Activated naive CD8-positive, alpha-beta T cell treated with anti-CD3 and anti-CD28 coated beads for 36 hours (primary cell): ENCODE results near the gene SPEM1. TPM values are rescaled to one million over a fixed set of nuclear protein-coding genes. Genes with fewer than 3 reads are reported as not detected.

Experiments used
- DNase-seq: peaks from one replicate; pipeline ENCODE4 v3.0.0; 2021
- H3K27ac Mint-ChIP-seq: one replicate; pipeline ENCODE4 v1.8.0; 2022; ENCODE audit warnings: mild to moderate bottlenecking, moderate library complexity, mixed read lengths
- H3K27me3 Mint-ChIP-seq: one replicate; pipeline ENCODE4 v1.8.0; 2022; ENCODE audit warnings: mild to moderate bottlenecking, mixed read lengths
- H3K36me3 Mint-ChIP-seq: one replicate; pipeline ENCODE4 v1.8.0; 2021; ENCODE audit warnings: mild to moderate bottlenecking, mixed read lengths
- H3K4me1 Mint-ChIP-seq: one replicate; pipeline ENCODE4 v1.8.0; 2021; ENCODE audit warnings: mixed read lengths
- H3K4me3 Mint-ChIP-seq: one replicate; pipeline ENCODE4 v1.8.0; 2022; ENCODE audit warnings: mild to moderate bottlenecking, moderate library complexity, mixed read lengths
- H3K9me3 Mint-ChIP-seq: one replicate; pipeline ENCODE4 v1.8.0; 2022; ENCODE audit warnings: mixed read lengths
- total RNA-seq, 2 experiments: library from RNA; stranded (reverse); gene quantifications; one replicate each; pipeline ENCODE4 v1.2.3, GENCODE V29; 2021

Gene SPEM1
- total RNA-seq, 2 experiments from 2014 or later = not detected

DNA sequence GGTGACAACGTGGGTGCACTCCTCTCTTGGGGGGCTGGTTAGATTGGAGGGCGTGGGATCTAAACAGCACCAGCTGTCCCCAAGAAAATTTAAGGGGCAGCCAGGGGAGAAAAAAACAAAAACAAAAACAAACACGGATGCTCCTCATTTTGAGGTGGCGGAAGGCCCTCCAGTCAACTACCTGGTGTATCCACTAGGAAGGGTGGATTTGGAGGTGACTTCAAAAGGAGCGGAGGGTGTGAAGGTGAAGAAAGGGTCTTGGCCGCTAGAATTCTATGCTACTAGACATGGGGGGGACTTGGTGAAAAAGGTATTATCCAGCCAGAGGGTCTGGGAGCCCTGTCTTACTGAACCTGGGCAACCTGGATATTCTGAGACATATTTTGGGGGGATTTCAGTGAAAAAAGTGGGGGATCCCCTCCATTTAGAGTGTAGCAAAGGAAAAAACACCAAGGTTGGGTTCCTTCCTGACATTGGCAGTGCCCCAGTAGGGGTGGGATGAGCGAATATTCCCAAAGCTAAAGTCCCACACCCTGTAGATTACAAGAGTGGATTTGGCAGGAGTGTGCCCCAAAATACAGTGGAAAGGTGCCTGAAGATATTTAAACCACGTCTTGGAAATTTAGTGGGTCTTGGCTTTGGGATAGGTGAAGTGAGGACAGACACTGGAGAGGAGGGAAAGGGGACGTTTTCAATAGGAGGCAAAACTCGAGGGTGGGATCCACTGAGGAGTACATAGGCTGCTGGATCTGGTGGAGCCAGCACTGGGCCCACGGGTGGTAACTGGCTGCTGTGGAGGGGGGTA, 18.7 kb downstream of the SPEM1 start:
- H3K4me1 Mint-ChIP-seq = peaks cover 41% of the 10 kb centered on the region
- no peaks in the 10 kb centered on the region for H3K9me3 Mint-ChIP-seq
- H3K27ac Mint-ChIP-seq = no peak overlapping the region
- H3K4me3 Mint-ChIP-seq = peak overlapping the region; percentile 86
- DNase-seq = no peak
- H3K27me3 Mint-ChIP-seq = peaks cover 49% of the 10 kb centered on the region
- peaks cover 10% of the 10 kb centered on the region for H3K36me3 Mint-ChIP-seq

DNA sequence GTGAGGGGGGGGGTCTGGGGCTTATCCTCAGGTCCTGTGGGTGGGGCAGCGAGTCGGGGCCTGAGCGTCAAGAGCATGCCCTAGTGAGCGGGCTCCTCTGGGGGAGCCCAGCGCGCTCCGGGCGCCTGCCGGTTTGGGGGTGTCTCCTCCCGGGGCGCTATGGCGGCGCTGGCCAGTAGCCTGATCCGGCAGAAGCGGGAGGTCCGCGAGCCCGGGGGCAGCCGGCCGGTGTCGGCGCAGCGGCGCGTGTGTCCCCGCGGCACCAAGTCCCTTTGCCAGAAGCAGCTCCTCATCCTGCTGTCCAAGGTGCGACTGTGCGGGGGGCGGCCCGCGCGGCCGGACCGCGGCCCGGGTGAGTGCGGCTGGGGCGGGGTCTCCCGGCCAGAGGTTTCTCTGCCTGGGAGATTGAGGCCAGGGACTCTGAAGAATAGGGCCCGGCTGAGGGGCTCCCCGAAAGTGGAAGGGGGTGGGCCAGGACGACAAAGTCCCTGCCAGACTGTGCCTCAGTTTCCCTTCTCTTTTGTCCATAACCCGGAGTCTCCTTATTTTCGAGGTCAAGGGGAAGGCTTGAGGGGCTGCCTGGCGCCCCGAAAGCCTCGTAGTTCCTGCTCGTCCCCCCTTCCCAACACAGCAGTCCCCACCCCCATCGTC, 19.5 kb downstream of the SPEM1 start, which contains the start of gene FGF11:
Gene FGF11, plus strand, starts transcription at position 51 of the 651 bp plus-strand sequence. Its CDS starts 109 bp downstream, at position 160.
- DNase-seq = peak; percentile 18
- Mint-ChIP-seq H3K27me3 (peaks cover 57% of the 10 kb centered on the region), H3K9me3 (no peaks in the 10 kb centered on the region), H3K4me1 (peaks cover 41% of the 10 kb centered on the region), H3K36me3 (peaks cover 10% of the 10 kb centered on the region), H3K27ac (peak within 1 kb of the TSS; percentile 19), H3K4me3 (peak within 1 kb of the TSS; percentile 86)

DNA sequence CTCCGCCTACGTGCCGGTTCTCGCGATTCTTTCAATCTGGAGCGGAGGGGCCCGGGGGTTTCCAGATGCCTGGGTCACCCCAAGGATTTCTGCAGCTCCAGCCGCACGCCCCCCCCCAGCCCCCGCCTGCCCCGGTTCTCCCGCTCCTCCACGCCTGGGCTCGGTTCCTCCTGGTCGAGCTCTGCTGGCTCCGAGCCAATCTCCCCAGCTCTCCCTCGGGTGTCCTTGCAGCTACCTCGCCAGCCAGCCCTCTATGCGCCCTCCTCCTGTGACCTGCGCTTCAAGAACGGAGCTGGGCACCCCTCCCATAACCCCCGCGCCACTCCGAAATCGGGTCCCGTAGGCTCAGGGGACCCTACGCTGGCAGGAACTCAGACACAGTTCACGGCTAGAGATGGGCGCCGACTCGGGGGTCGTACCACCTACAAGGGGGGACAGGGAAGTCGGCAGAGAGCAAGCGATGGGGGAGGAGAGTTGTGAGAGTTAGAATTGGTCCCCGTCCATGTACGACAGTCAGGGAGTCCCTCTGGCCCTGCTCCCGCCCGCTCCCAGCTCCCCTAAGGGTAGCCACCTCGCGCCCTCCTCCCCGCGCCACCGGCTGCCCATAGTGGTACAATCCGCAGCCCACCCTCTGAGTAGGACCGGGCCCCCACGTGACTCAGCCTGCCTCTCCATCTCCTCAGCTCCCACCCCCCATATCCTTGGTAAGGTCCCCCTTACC, 20.1 kb downstream of the SPEM1 start:
- H3K4me3 Mint-ChIP-seq = peak overlapping the region; percentile 82
- peaks cover 64% of the 10 kb centered on the region for H3K27me3 Mint-ChIP-seq
- no peaks in the 10 kb centered on the region for H3K9me3 Mint-ChIP-seq
- peaks cover 39% of the 10 kb centered on the region for H3K4me1 Mint-ChIP-seq
- peak overlapping the region; percentile 19 for H3K27ac Mint-ChIP-seq
- peak; percentile 60 for DNase-seq
- H3K36me3 Mint-ChIP-seq = peaks cover 10% of the 10 kb centered on the region

DNA sequence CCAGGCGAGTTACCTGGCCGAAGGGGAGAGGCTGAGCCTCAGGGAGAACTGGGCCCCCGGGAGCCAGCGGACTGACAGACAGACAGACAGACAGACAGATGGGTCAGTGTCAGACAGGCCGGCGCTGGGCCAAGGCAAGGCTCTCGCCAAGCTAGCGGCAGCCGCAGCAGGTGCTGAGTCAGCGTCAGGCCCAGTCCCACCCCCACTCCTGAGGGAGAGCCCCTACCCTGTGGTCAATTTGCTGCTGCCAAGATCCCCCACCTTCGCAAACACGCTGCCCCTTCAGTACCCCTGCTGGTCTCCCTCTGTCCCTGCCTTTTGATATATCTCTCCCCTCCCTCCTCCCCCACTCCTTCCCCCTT, 20.7 kb downstream of the SPEM1 start:
- Mint-ChIP-seq H3K36me3 (peaks cover 10% of the 10 kb centered on the region), H3K4me3 (peak overlapping the region; percentile 82), H3K9me3 (no peaks in the 10 kb centered on the region), H3K4me1 (peaks cover 43% of the 10 kb centered on the region), H3K27ac (no peak overlapping the region), H3K27me3 (peaks cover 69% of the 10 kb centered on the region)
- peak; percentile 38 for DNase-seq

DNA sequence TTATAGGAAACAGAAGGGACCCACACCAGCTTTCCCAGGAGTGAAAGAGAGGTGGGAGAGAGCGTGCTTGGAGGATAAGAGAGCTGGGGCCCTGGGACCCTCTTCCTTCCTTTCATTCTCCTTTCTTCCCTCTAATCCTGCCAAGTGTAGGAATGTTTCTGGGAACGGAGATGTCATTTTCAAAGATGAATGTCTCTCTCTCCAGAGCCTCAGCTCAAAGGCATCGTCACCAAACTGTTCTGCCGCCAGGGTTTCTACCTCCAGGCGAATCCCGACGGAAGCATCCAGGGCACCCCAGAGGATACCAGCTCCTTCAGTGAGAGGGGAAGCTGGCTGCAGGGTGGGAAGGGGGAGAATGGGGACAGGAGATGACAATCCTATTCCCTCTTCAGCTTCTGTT, 21.1 kb downstream of the SPEM1 start:
- Mint-ChIP-seq H3K27me3 (peaks cover 74% of the 10 kb centered on the region), H3K9me3 (no peaks in the 10 kb centered on the region), H3K4me3 (no peak overlapping the region), H3K27ac (no peak overlapping the region), H3K4me1 (peaks cover 43% of the 10 kb centered on the region), H3K36me3 (peaks cover 10% of the 10 kb centered on the region)
- DNase-seq = no peak

DNA sequence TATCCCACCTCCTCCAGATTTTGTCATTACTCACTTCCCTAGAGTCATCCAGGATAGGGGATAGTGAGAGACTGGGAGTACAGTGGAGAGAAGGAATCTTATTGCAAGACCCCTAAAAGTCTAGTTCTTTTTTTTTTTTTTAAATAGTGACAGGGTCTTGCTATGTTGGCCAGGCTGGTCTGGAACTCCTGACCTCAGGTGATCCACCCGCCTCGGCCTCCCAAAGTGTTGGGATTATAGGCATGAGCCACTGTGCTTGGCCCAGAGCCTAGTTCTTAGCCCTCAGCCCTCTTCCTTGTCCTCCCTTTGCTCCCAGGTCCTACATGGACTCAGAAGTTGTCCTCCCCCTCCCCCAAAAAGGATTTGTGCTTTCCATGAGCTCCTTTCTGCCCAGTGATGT, 22.0 kb downstream of the SPEM1 start:
- Mint-ChIP-seq H3K4me3 (no peak overlapping the region), H3K36me3 (peaks cover 10% of the 10 kb centered on the region), H3K27ac (no peak overlapping the region), H3K9me3 (no peaks in the 10 kb centered on the region), H3K27me3 (peaks cover 82% of the 10 kb centered on the region), H3K4me1 (peaks cover 39% of the 10 kb centered on the region)
- DNase-seq = no peak

DNA sequence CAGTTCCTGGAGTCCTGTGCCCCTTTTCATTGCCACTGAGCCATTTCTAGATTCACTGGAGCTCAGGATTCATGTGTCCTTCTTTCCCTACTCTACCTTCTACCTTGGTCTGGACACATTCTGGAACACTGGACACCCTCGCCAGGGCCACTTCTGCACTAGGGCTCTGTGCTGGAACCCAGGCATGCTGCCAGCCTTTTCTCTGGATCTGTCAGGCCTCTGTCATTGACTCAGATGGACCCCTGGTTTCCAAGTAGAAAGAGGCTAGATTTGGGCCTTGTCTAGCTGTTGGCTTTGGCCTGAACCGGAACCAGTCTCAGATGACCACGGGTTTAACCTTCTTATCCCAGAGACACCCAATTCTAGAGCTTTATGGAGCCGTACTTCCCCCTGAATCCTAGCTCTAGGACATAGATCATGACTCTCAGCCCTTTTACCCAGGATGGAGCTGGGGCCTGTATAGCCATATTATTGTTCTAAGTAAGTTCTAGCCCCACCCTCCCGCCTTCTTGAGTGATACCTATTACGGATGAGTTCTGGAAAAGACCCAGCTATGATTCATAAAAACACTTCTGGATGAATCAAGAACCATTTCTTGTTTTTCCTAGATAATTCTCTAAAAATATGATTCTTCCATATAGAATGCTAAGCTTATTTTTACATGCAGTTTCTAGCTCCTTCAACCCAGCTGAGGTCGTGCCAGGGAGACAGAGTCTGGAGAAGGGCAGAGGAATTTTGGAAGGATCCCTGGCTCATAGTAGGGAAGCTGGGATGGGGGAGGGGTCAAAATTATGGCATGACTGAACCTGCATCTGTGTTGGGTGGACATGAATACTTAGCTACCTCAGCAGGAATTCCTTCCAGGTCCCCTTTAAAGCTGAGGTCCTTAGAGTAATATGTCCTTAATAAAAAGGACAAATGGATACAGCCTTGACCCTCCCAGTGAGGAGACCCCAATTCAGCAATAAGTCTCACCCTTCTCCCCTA, 23.7 kb downstream of the SPEM1 start:
- no peak overlapping the region for H3K4me3 Mint-ChIP-seq

DNA sequence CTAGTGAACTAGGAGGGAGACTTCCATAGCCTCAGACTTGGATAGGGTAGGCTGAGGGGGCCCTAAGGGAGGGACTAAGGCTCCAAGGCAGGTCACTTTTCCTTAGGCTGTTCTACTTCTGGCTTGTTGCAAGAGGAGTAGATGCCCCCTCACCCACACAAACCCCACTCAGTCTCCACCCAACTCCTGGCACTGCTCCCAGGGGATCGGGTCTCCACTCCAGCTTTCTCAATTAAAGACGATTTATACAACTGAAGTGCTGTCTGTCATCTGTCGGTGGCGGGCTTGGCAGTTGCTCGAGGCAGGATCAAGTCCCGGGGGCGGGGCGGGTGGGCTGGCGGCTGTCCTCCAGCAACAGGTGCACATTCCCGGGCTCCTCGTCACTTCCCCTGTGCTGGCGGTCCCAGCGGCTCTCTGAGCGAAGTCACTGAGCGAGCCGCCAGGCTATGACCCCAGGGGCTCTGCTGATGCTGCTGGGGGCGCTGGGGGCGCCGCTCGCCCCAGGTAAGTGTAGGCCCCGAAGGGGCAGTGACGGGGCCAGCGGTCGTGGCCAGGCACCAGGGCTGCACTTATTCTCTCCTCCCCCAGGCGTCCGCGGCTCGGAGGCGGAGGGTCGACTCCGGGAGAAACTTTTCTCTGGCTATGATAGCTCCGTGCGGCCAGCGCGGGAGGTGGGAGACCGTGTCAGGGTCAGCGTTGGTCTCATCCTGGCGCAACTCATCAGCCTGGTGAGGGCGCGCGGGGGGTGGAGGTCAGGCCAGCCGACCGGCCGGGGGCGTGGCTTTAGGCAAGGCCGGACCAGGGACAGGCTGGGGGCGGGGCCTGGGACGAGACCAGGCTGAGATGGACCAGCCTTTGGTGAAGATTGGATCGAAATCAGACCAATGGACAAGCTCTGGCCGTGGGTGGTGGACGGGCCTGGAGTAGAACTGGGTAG, 24.8 kb downstream of the SPEM1 start, which contains the start of gene CHRNB1:
Gene CHRNB1, plus strand, starts transcription at position 380 of the 937 bp plus-strand sequence. Its CDS starts 67 bp downstream, at position 447.
- Mint-ChIP-seq H3K4me1 (peaks cover 25% of the 10 kb centered on the region), H3K36me3 (peaks cover 14% of the 10 kb centered on the region), H3K27me3 (peaks cover 73% of the 10 kb centered on the region), H3K9me3 (no peaks in the 10 kb centered on the region), H3K27ac (no peak within 1 kb of the TSS), H3K4me3 (peak within 1 kb of the TSS; percentile 66)
- peak; percentile 20 for DNase-seq

More for the DNA sequence above, 23.7 kb downstream of the SPEM1 start:
- Mint-ChIP-seq H3K27me3 (peaks cover 80% of the 10 kb centered on the region), H3K4me1 (peaks cover 30% of the 10 kb centered on the region), H3K9me3 (no peaks in the 10 kb centered on the region), H3K36me3 (peaks cover 9% of the 10 kb centered on the region), H3K27ac (no peak overlapping the region)
- no peak for DNase-seq

DNA sequence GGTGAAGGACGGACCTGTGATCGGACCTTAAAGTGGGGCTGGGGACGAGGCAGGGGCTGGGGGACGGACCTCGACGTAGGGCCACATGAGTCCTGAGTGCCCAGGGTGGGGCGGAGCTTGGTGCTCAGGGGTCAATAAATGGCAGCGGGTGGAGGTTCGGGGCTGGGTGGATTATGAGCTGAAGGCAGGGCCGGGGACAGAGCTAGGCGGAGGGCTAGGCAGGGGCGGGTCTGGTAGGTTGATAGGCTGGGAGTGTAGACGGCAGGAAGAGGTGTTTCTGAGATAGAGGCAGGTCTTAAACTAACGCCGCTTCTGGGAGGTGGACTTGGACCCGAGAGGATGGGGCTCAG, 25.5 kb downstream of the SPEM1 start:
- peaks cover 14% of the 10 kb centered on the region for H3K36me3 Mint-ChIP-seq
- peaks cover 21% of the 10 kb centered on the region for H3K4me1 Mint-ChIP-seq
- no peak overlapping the region for H3K27ac Mint-ChIP-seq
- H3K27me3 Mint-ChIP-seq = peaks cover 66% of the 10 kb centered on the region
- H3K4me3 Mint-ChIP-seq = peak overlapping the region; percentile 66
- peak; percentile 42 for DNase-seq
- no peaks in the 10 kb centered on the region for H3K9me3 Mint-ChIP-seq

DNA sequence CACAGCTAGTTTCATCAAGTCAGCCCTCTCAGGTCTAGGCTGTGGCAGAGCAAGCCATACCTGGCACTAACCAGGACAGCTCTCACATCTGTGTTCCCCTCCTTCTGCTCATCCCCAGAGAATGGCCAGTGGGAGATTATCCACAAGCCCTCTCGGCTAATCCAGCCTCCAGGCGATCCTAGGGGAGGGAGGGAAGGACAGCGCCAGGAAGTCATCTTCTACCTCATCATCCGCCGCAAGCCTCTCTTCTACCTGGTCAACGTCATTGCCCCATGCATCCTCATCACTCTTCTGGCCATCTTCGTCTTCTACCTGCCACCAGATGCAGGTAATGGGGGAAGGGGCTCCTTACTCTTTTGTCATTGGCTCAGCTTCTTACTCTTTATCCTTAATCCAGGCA, 28.3 kb downstream of the SPEM1 start:
- Mint-ChIP-seq H3K9me3 (no peaks in the 10 kb centered on the region), H3K27ac (no peak overlapping the region), H3K27me3 (peaks cover 40% of the 10 kb centered on the region), H3K4me3 (no peak overlapping the region), H3K36me3 (peaks cover 14% of the 10 kb centered on the region), H3K4me1 (peaks cover 18% of the 10 kb centered on the region)
- DNase-seq = no peak

DNA sequence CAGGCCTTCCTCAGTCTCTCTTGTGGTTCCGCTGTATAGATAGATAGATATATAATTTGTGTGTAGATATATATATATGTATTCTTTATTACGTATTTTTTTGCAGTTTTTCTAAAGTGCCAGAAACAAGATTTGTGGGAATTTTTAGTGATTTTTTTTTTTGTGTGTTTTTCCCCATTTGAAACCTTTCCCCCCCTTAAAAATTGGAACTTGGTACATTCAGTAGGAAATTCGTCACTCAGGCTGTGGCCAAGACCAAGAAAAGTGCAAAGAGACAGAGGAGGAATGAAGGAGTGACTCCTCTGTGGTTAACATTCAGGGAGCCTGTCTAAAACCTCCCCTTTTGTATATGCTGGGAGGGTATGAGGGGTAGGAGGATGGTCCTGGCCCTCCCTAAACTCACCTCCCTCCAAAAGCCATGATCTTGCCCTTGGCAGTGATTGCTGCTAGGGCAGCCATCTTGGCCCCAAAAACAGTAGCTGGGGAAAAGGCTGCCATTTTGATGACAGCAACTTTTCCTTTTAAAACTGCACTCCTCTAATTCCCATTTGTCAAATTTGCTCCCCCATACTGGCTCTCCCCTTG, 39.9 kb downstream of the SPEM1 start:
- Mint-ChIP-seq H3K36me3 (peaks cover 20% of the 10 kb centered on the region), H3K9me3 (no peaks in the 10 kb centered on the region), H3K27ac (no peak overlapping the region), H3K27me3 (no peaks in the 10 kb centered on the region), H3K4me1 (peaks cover 12% of the 10 kb centered on the region), H3K4me3 (no peak overlapping the region)
- no peak for DNase-seq

DNA sequence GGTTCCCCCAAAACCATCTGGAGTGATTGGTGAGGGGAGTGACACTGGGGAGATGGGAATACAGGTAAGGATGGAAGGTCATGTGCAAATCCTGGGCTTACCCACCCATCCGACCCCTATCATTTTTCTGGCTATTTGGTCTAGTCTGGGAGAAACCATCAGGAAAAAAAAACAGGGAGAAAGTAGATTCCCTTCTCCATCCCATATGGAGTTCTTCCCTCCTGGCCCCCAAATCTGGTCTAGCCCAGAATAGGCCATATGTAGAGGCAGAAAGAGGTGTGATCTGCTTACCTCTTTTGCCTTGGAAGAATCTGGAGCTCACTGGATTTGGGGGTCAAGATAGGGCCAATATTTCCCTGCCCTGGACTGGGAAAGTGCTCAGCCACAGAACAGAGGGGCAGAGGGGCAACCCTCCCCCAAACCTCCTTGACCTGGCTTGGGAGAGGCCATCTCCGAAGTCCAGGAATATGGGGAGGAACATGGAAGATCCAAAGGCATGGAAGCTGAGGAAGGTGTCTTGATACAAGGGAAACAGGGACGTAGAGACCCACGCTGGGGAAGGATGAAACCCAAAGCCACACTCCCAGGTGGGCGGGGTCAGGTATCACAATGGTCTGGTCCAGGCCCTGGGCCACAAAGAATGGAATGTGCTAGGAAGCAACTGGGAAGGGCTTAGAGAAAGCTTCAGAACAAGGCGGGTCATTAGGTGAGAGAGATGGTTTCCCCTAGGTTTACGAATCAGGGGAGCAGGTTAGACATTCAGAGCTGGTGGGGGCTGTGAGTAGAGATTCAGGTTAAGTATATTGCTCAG, 40.9 kb downstream of the SPEM1 start:
- Mint-ChIP-seq H3K27ac (no peak overlapping the region), H3K9me3 (no peaks in the 10 kb centered on the region), H3K36me3 (peaks cover 20% of the 10 kb centered on the region), H3K4me1 (peaks cover 10% of the 10 kb centered on the region), H3K27me3 (no peaks in the 10 kb centered on the region), H3K4me3 (no peak overlapping the region)
- DNase-seq = no peak
